Dedifferentiated amniotic fluid mesenchymal stem cell (primary cell): ENCODE results near the gene SRGAP2.
A peak's percentile ranks its signal among the peaks of the same experiment; 100 is the strongest.
"Not testable (repeated sequence)": the region's sequence is repeated elsewhere in the genome, so short reads cannot be mapped to it uniquely, and the experiment has no call there.

Experiments
- DNase-seq: peaks from one replicate; pipeline ENCODE4 v3.0.0-alpha.2; 2016; ENCODE audit errors: extremely low spot score

Gene SRGAP2

GRCh38 chr1:206205569-206205968 lies 2.2 kb downstream of the SRGAP2 start:
- DNase-seq = not testable (repeated sequence)

GRCh38 chr1:206210802-206211201 lies 7.5 kb downstream of the SRGAP2 start:
- DNase-seq = not testable (repeated sequence)

GRCh38 chr1:206215600-206216392 lies 12.5 kb downstream of the SRGAP2 start:
- DNase-seq = not testable (repeated sequence)

- DNase-seq = not testable (repeated sequence)
Measured at GRCh38 chr1:206218285-206218684, 14.9 kb downstream of the SRGAP2 start.

- DNase-seq = not testable (repeated sequence)
Measured at GRCh38 chr1:206218765-206219164, 15.4 kb downstream of the SRGAP2 start.

GRCh38 chr1:206219514-206220331 lies 16.4 kb downstream of the SRGAP2 start:
- not testable (repeated sequence) for DNase-seq

GRCh38 chr1:206220332-206221000 lies 17.1 kb downstream of the SRGAP2 start:
- DNase-seq = peak; percentile 14

GRCh38 chr1:206221585-206221984 lies 18.2 kb downstream of the SRGAP2 start:
- not testable (repeated sequence) for DNase-seq

- DNase-seq = not testable (repeated sequence)
Measured at GRCh38 chr1:206224190-206224776, 20.9 kb downstream of the SRGAP2 start.

- DNase-seq = not testable (repeated sequence)
Measured at GRCh38 chr1:206225386-206225785, 22.0 kb downstream of the SRGAP2 start.

- not testable (repeated sequence) for DNase-seq
Measured at GRCh38 chr1:206226886-206227285, 23.5 kb downstream of the SRGAP2 start.

GRCh38 chr1:206229286-206229685 lies 25.9 kb downstream of the SRGAP2 start:
- DNase-seq = not testable (repeated sequence)

- not testable (repeated sequence) for DNase-seq
Measured at GRCh38 chr1:206231989-206232388, 28.6 kb downstream of the SRGAP2 start.

- DNase-seq = not testable (repeated sequence)
Measured at GRCh38 chr1:206232970-206233645, 29.8 kb downstream of the SRGAP2 start.

- DNase-seq = not testable (repeated sequence)
Measured at GRCh38 chr1:206234189-206234916, 31.0 kb downstream of the SRGAP2 start.

GRCh38 chr1:206235190-206235589 lies 31.8 kb downstream of the SRGAP2 start:
- DNase-seq = not testable (repeated sequence)

GRCh38 chr1:206240288-206240687 lies 36.9 kb downstream of the SRGAP2 start:
- DNase-seq = peak; percentile 9

GRCh38 chr1:206243335-206243734 lies 40.0 kb downstream of the SRGAP2 start:
- not testable (repeated sequence) for DNase-seq

- not testable (repeated sequence) for DNase-seq
Measured at GRCh38 chr1:206245479-206245878, 42.1 kb downstream of the SRGAP2 start.
